NCI-H774 (cell line): ENCODE measurements around the gene KCNE2.
"Not testable (repeated sequence)": the region's sequence is repeated elsewhere in the genome, so short reads cannot be mapped to it uniquely, and the experiment has no call there.

Source experiments
- DNase-seq: peaks from one replicate; lab custom pipeline; 2025; lab: John Stamatoyannopoulos, UW

The KCNE2 gene

DNA sequence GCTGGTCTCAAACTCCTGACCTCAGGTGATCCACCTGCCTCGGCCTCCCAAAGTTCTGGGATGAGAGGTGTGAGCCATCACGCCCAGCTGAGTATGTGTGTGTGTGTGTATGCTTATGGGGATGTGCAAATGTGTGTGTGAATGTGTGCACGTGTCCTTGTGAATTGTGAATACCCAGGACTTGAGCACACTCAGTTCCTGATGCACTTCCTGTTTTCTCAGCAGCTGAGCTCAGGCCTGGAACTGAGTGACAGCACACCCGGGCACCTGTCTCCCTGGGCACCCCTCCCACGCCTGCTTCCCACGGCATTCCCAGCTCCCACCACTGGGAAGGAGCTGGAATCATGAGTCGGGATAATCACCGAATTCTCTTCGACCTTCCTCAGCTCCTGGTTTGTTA is 43.5 kb downstream of the KCNE2 start:
- DNase-seq = not testable (repeated sequence)

DNA sequence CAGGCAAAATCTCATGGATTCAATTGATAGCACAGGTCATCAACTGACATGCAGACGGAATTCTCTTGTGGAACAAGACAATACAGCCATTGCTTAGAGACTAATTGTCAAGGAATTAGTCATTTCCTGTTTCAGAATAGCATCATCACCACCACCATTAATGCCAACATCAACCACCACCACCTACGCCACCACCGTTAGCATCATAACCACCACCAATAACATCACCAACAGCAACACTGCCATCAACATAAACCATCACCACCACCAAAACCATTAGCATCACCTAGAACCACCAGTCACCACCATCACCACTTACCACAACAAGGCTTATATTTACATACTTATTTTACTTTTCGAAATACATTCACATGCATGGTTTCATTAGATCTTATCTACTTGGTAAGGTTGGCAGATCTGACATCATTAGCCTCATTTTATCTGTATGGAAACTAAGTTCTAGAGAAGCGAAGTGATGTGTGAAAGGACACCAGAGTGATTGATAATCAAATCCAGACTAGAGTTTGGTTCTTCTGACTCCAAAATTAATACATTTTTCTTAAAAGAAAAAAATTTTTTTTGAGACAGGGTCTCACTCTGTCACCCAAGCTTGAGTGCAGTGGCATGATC is 53.8 kb downstream of the KCNE2 start:
- DNase-seq = not testable (repeated sequence)
